ENCODE data around the gene KNSTRN.

GRCh38 chr15:40410476-40410875 lies 28.0 kb downstream of the KNSTRN start:
- TF ChIP-seq CTCF (conservative IDR thresholded peaks at IDR 0.05; ENCODE audit: low read depth, low read length) (no peak), EZH2 (IDR thresholded peaks at IDR 0.05; ENCODE audit: borderline replicate concordance, low read depth, low read length, poor library complexity, severe bottlenecking) (no peak)
